Liver (tissue), 9 donors: ENCODE results near the gene CEP295NL. TPM values are rescaled to one million over a fixed set of nuclear protein-coding genes. Genes with fewer than 3 reads are reported as not detected.

Experiments used
- DNase-seq: peaks from one replicate; pipeline ENCODE4 v3.0.0-alpha.2; 2017; ENCODE audit warnings: low spot score
- H3K27ac ChIP-seq, 2 donors: one replicate each; pipeline ENCODE4 v1.7.0; 2013; ENCODE audit warnings: inconsistent platforms in 2 of 2, low read length in 2 of 2, control low read depth in 1 of 2, low read depth in 1 of 2, mild to moderate bottlenecking in 1 of 2
- H3K27me3 ChIP-seq, 4 donors: one replicate each; pipeline versions ENCODE4 v1.6.1 to v1.7.0; 2013; ENCODE audit warnings: low read length in 3 of 4, inconsistent platforms in 1 of 4, mild to moderate bottlenecking in 1 of 4, moderate library complexity in 1 of 4; ENCODE audit not compliant: control insufficient read depth in 4 of 4, insufficient read depth in 4 of 4
- H3K36me3 ChIP-seq, 4 donors: one replicate each; pipeline versions ENCODE4 v1.6.1 to v1.7.0; 2013; ENCODE audit warnings: low read length in 3 of 4, mild to moderate bottlenecking in 3 of 4, low read depth in 1 of 4, moderate library complexity in 1 of 4; ENCODE audit not compliant: control insufficient read depth in 4 of 4, insufficient read depth in 3 of 4
- H3K4me1 ChIP-seq, 4 donors: one replicate each; pipeline versions ENCODE4 v1.6.1 to v1.7.0; 2013; ENCODE audit warnings: low read length in 3 of 4, mild to moderate bottlenecking in 3 of 4, moderate library complexity in 1 of 4; ENCODE audit not compliant: control insufficient read depth in 4 of 4, insufficient read depth in 4 of 4
- H3K4me3 ChIP-seq, 3 donors: one replicate each; pipeline versions ENCODE4 v1.6.1 to v1.7.0; 2013; ENCODE audit warnings: low read length in 3 of 3, control low read depth in 1 of 3, low read depth in 1 of 3, mild to moderate bottlenecking in 1 of 3
- H3K9ac ChIP-seq, 2 donors: one replicate each; pipeline ENCODE4 v1.7.0; 2013; ENCODE audit warnings: low read length in 2 of 2, mild to moderate bottlenecking in 2 of 2, moderate library complexity in 2 of 2, control low read depth in 1 of 2, low read depth in 1 of 2
- H3K9me3 ChIP-seq, 4 donors: one replicate each; pipeline versions ENCODE4 v1.6.1 to v1.7.0; 2013; ENCODE audit warnings: low read length in 3 of 4; ENCODE audit not compliant: control insufficient read depth in 4 of 4
- ATF3 ChIP-seq: IDR thresholded peaks from 2 replicates; pipeline ENCODE4 v1.6.1; 2016; ENCODE audit warnings: antibody characterized with exemption
- CTCF ChIP-seq: fragments of 150-350 bp; IDR thresholded peaks from 2 replicates; pipeline ENCODE4 v1.5.1; 2017; ENCODE audit warnings: improper control_type of control experiment, low read depth, low read length; ENCODE audit not compliant: missing input control
- EGR1 ChIP-seq, 2 donors: IDR thresholded peaks; 2 replicates each; pipeline ENCODE4 v1.6.1; 2016 to 2018; ENCODE audit warnings: antibody characterized with exemption in 2 of 2, low read depth in 2 of 2
- FOXA1 ChIP-seq: IDR thresholded peaks from 2 replicates; pipeline ENCODE4 v1.6.1; 2016; ENCODE audit warnings: antibody characterized with exemption
- HNF4A ChIP-seq, 2 donors: conservative IDR thresholded peaks; 2 replicates each; pipeline ENCODE4 v1.6.1; 2016; ENCODE audit warnings: antibody characterized with exemption in 2 of 2, mild to moderate bottlenecking in 2 of 2
- JUND ChIP-seq, 2 donors: IDR thresholded peaks; 2 replicates each; pipeline ENCODE4 v1.6.1; 2016; ENCODE audit warnings: antibody characterized with exemption in 2 of 2
- MAX ChIP-seq: IDR thresholded peaks from 2 replicates; pipeline ENCODE4 v1.6.1; 2016; ENCODE audit warnings: antibody characterized with exemption
- NR2F2 ChIP-seq: IDR thresholded peaks from 2 replicates; pipeline ENCODE4 v1.6.1; 2016; ENCODE audit warnings: antibody characterized with exemption
- RAD21 ChIP-seq, 2 donors: IDR thresholded peaks; 2 replicates each; pipeline ENCODE4 v1.6.1; 2016; ENCODE audit warnings: antibody characterized with exemption in 2 of 2, mild to moderate bottlenecking in 2 of 2
- REST ChIP-seq: IDR thresholded peaks from 2 replicates; pipeline ENCODE4 v1.6.1; 2016; ENCODE audit warnings: antibody characterized with exemption, mild to moderate bottlenecking
- RXRA ChIP-seq, 2 donors: IDR thresholded peaks; 2 replicates each; pipeline ENCODE4 v1.6.1; 2017 to 2018; ENCODE audit warnings: antibody characterized with exemption in 2 of 2, mild to moderate bottlenecking in 1 of 2
- SP1 ChIP-seq: IDR thresholded peaks from 2 replicates; pipeline ENCODE4 v1.6.1; 2018; ENCODE audit warnings: antibody characterized with exemption, mild to moderate bottlenecking
- TAF1 ChIP-seq: conservative IDR thresholded peaks from 2 replicates; pipeline ENCODE4 v1.6.1; 2016; ENCODE audit warnings: antibody characterized with exemption, mild to moderate bottlenecking
- YY1 ChIP-seq: IDR thresholded peaks from 2 replicates; pipeline ENCODE4 v1.6.1; 2016; ENCODE audit warnings: antibody characterized with exemption, mild to moderate bottlenecking
- ZBTB33 ChIP-seq: IDR thresholded peaks from 2 replicates; pipeline ENCODE4 v1.6.1; 2016; ENCODE audit warnings: antibody characterized with exemption
- WGBS: extraction: QIAGEN DNeasy Blood & Tissue Kit; methylation state at CpG from one replicate; pipeline ENCODE4 v1.1.7; 2013; 5-methylcytosine and 5-hydroxymethylcytosine counted together
- polyA plus RNA-seq, 2 donors: library from polyadenylated mRNA; stranded (reverse) in 1 of 2; unstranded in 1 of 2; fragments of 200-250 nt in 1 of 2; fragments of >200 nt in 1 of 2; fragmentation: Nextera tagmentation in 1 of 2; extraction: Ambion mirVana in 1 of 2; gene quantifications; one replicate each; pipeline versions ENCODE4 v1.2.1 to v1.2.3, GENCODE V29; 2013 to 2015
- total RNA-seq, 2 donors: library from RNA; depleted of rRNA; stranded (reverse); fragments of >200 nt; gene quantifications; one replicate each; pipeline ENCODE4 v1.2.3, GENCODE V29; 2014
- donor health status: healthy.
- donor health status: healthy.
- donor health status: healthy.
- donor health status: healthy.
- donor health status: healthy.

The CEP295NL gene
- total and polyA plus RNA-seq, 4 donors, result 0.28 to 1.0 TPM; not detected in 2

- no peak for TF ChIP-seq ATF3
- no peak for TF ChIP-seq RAD21 (IDR thresholded peaks at IDR 0.05)
- TF ChIP-seq SP1, result no peak
- TF ChIP-seq REST, result no peak
- TF ChIP-seq JUND (IDR thresholded peaks at IDR 0.05), result no peak
- no peak for TF ChIP-seq NR2F2
- DNase-seq, result no peak
- Histone ChIP-seq H3K9me3 (peaks cover 0 to 9% (median 4%) of the 10 kb centered on the region in 4 donors), H3K4me1 (peaks cover 0 to 2% (median 0%) of the 10 kb centered on the region in 4 donors), H3K9ac (no peak overlapping the region), H3K4me3 (no peak overlapping the region), H3K27me3 (peaks cover 0 to 2% (median 0%) of the 10 kb centered on the region in 4 donors), H3K36me3 (no peaks in the 10 kb centered on the region), H3K27ac (no peak overlapping the region)
- 84% methylated on average over 2 of the region's 2 CpGs for WGBS
Measured at GRCh38 chr17:78950870-78951269, 47.9 kb upstream of the CEP295NL start.

GRCh38 chr17:78947235-78948149 is 44.5 kb upstream of the CEP295NL start:
- H3K27me3 ChIP-seq, result peaks cover 0 to 2% (median 0%) of the 10 kb centered on the region in 4 donors
- TF ChIP-seq JUND (IDR thresholded peaks at IDR 0.05), result no peak
- no peak for TF ChIP-seq ZBTB33
- TF ChIP-seq RXRA (IDR thresholded peaks at IDR 0.05), result peak in 1 of 2 donors; percentile 27
- TF ChIP-seq SP1, result no peak
- TF ChIP-seq HNF4A (conservative IDR thresholded peaks at IDR 0.05), result no peak
- no peak for TF ChIP-seq EGR1 (IDR thresholded peaks at IDR 0.05; ENCODE audit: low read depth in 2 of 2)
- no peak for TF ChIP-seq ATF3
- TF ChIP-seq NR2F2, result peak; percentile 12
- no peak for TF ChIP-seq TAF1
- no peak for TF ChIP-seq REST
- TF ChIP-seq MAX, result no peak
- TF ChIP-seq YY1, result peak; percentile 16
- no peak for TF ChIP-seq FOXA1
- no peak for TF ChIP-seq CTCF
- no peak overlapping the region for H3K4me3 ChIP-seq
- peaks cover 0 to 9% (median 4%) of the 10 kb centered on the region in 4 donors for H3K9me3 ChIP-seq
- H3K27ac ChIP-seq, result peak overlapping the region in 1 of 2 donors; percentile 70
- H3K36me3 ChIP-seq, result no peaks in the 10 kb centered on the region
- WGBS, result 66% methylated on average over 18 of the region's 18 CpGs
- DNase-seq, result no peak
- H3K9ac ChIP-seq, result no peak overlapping the region
- peaks cover 0 to 2% (median 0%) of the 10 kb centered on the region in 4 donors for H3K4me1 ChIP-seq
